SK-N-SH treated with all-trans-retinoic acid at 6 μM for 48 hours (cell line): ENCODE results near the gene PTPRO.

Source experiments
- ATAC-seq: fragments of 200-7000 bp; cut with Tn5 transposase; 3 replicates; pipeline ENCODE4 v1.9.1; 2020; ENCODE audit warnings: mild to moderate bottlenecking, moderate library complexity
- ARNTL ChIP-seq: fragments of 450-650 bp; formaldehyde crosslinking; IDR thresholded peaks from 2 replicates; pipeline ENCODE4 v1.5.0; 2020; ENCODE audit warnings: low read depth, mild to moderate bottlenecking, moderate library complexity, borderline replicate concordance
- CREB5 ChIP-seq: fragments of 250-450 bp; sonication (Bioruptor Pico); IDR thresholded peaks from 2 replicates; pipeline ENCODE4 v1.5.1; 2020; ENCODE audit warnings: low read depth, mild to moderate bottlenecking, moderate library complexity
- CSDC2 ChIP-seq: fragments of 250-450 bp; sonication (Bioruptor Pico); IDR thresholded peaks from 2 replicates; pipeline ENCODE4 v1.5.0; 2020; ENCODE audit warnings: mild to moderate bottlenecking, moderate library complexity
- CSRNP3 ChIP-seq: fragments of 250-450 bp; sonication (Bioruptor Pico); IDR thresholded peaks from 2 replicates; pipeline ENCODE4 v1.5.1; 2021; ENCODE audit warnings: mild to moderate bottlenecking, moderate library complexity
- ESRRG ChIP-seq: fragments of 250-450 bp; sonication (Bioruptor Pico); IDR thresholded peaks from 2 replicates; pipeline ENCODE4 v1.6.1; 2021; ENCODE audit warnings: mild to moderate bottlenecking
- GLIS3 ChIP-seq: fragments of 250-450 bp; sonication (Bioruptor Pico); IDR thresholded peaks from 2 replicates; pipeline ENCODE4 v1.5.0; 2020; ENCODE audit warnings: mild to moderate bottlenecking, moderate library complexity
- ISL1 ChIP-seq: fragments of 250-450 bp; sonication (Bioruptor Pico); IDR thresholded peaks from 2 replicates; pipeline ENCODE4 v2.1.2; 2022; ENCODE audit warnings: mild to moderate bottlenecking, moderate library complexity
- OSR1 ChIP-seq: fragments of 250-450 bp; sonication (Bioruptor Pico); IDR thresholded peaks from 2 replicates; pipeline ENCODE4 v1.8.0; 2022; ENCODE audit warnings: moderate library complexity, mild to moderate bottlenecking, inconsistent platforms
- POU6F1 ChIP-seq: fragments of 250-450 bp; sonication (Bioruptor Pico); IDR thresholded peaks from 2 replicates; pipeline ENCODE4 v1.8.0; 2021; ENCODE audit warnings: low read depth, mild to moderate bottlenecking, moderate library complexity, borderline replicate concordance
- RARB ChIP-seq: fragments of 250-450 bp; sonication (Bioruptor Pico); IDR thresholded peaks from 2 replicates; pipeline ENCODE4 v1.8.0; 2021; ENCODE audit warnings: mild to moderate bottlenecking, moderate library complexity
- TCF4 ChIP-seq: fragments of 250-450 bp; sonication (Bioruptor Pico); IDR thresholded peaks from 2 replicates; pipeline ENCODE4 v1.8.0; 2021; ENCODE audit warnings: mild to moderate bottlenecking, moderate library complexity, borderline replicate concordance
- TOX ChIP-seq: fragments of 250-450 bp; sonication (Bioruptor Pico); IDR thresholded peaks from 2 replicates; pipeline ENCODE4 v1.8.0; 2021; ENCODE audit warnings: mild to moderate bottlenecking, moderate library complexity, borderline replicate concordance
- TSHZ2 ChIP-seq: fragments of 250-450 bp; sonication (Bioruptor Pico); IDR thresholded peaks from 2 replicates; pipeline ENCODE4 v1.5.0; 2020; ENCODE audit warnings: mild to moderate bottlenecking, moderate library complexity
- ZC3H10 ChIP-seq: fragments of 250-450 bp; sonication (Bioruptor Pico); IDR thresholded peaks from 2 replicates; pipeline ENCODE4 v1.5.1; 2021; ENCODE audit warnings: mild to moderate bottlenecking, moderate library complexity
- ZFP3 ChIP-seq: fragments of 250-450 bp; sonication (Bioruptor Pico); IDR thresholded peaks from 2 replicates; pipeline ENCODE4 v1.5.0; 2020; ENCODE audit warnings: mild to moderate bottlenecking, moderate library complexity
- ZFP30 ChIP-seq: fragments of 450-650 bp; formaldehyde crosslinking; IDR thresholded peaks from 2 replicates; pipeline ENCODE4 v1.5.0; 2022; ENCODE audit warnings: mild to moderate bottlenecking, moderate library complexity
- ZNF565 ChIP-seq: fragments of 450-650 bp; formaldehyde crosslinking; conservative IDR thresholded peaks from 2 replicates; pipeline ENCODE4 v1.5.0; 2020; ENCODE audit warnings: low read depth, mild to moderate bottlenecking, moderate library complexity
- ZNF70 ChIP-seq: fragments of 450-650 bp; formaldehyde crosslinking; IDR thresholded peaks from 2 replicates; pipeline ENCODE4 v1.5.0; 2020; ENCODE audit warnings: mild to moderate bottlenecking, moderate library complexity
- ZNF8 ChIP-seq: fragments of 450-650 bp; formaldehyde crosslinking; IDR thresholded peaks from 2 replicates; pipeline ENCODE4 v1.5.0; 2020; ENCODE audit warnings: mild to moderate bottlenecking, moderate library complexity
- TF ChIP-seq, protein P1 (sequence below): fragments of 250-450 bp; sonication (Bioruptor Pico); IDR thresholded peaks from 2 replicates; pipeline ENCODE4 v1.8.0; 2020; ENCODE audit warnings: mild to moderate bottlenecking, moderate library complexity, borderline replicate concordance

The PTPRO gene

GRCh38 chr12:15530361-15530760 lies 208.1 kb downstream of the PTPRO start:
- no peak for ATAC-seq
- TF ChIP-seq ISL1 (CRISPR knock-in tag) (no peak), ARNTL (CRISPR knock-in tag) (no peak), ZFP3 (no peak), RARB (no peak), ZNF565 (no peak), OSR1 (CRISPR knock-in tag) (no peak), CREB5 (no peak), CSRNP3 (no peak), ZC3H10 (CRISPR knock-in tag) (no peak), ZNF70 (CRISPR knock-in tag) (no peak), TCF4 (no peak), CSDC2 (CRISPR knock-in tag) (no peak), GLIS3 (CRISPR knock-in tag) (no peak), ZNF8 (no peak), TOX (CRISPR knock-in tag) (no peak), POU6F1 (CRISPR knock-in tag) (no peak), ZFP30 (CRISPR knock-in tag) (no peak)
- TF ChIP-seq, protein P1, sequence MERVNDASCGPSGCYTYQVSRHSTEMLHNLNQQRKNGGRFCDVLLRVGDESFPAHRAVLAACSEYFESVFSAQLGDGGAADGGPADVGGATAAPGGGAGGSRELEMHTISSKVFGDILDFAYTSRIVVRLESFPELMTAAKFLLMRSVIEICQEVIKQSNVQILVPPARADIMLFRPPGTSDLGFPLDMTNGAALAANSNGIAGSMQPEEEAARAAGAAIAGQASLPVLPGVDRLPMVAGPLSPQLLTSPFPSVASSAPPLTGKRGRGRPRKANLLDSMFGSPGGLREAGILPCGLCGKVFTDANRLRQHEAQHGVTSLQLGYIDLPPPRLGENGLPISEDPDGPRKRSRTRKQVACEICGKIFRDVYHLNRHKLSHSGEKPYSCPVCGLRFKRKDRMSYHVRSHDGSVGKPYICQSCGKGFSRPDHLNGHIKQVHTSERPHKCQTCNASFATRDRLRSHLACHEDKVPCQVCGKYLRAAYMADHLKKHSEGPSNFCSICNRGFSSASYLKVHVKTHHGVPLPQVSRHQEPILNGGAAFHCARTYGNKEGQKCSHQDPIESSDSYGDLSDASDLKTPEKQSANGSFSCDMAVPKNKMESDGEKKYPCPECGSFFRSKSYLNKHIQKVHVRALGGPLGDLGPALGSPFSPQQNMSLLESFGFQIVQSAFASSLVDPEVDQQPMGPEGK = no peak

- ATAC-seq = peak; percentile 97
Observed at GRCh38 chr12:15532364-15532977, 210.2 kb downstream of the PTPRO start.

More at GRCh38 chr12:15532364-15532977, 210.2 kb downstream of the PTPRO start:
- TF ChIP-seq ZNF8 (no peak), OSR1 (CRISPR knock-in tag) (no peak), ARNTL (CRISPR knock-in tag) (no peak), CSRNP3 (no peak), CSDC2 (CRISPR knock-in tag) (no peak), ZFP3 (no peak), ZFP30 (CRISPR knock-in tag) (no peak), TSHZ2 (CRISPR knock-in tag) (no peak), ESRRG (CRISPR knock-in tag) (no peak)
- TF ChIP-seq, protein P1 = no peak
